A673 (cell line): Measurements from ENCODE around the gene VAMP4. TPM values are rescaled to one million over a fixed set of nuclear protein-coding genes. Genes with fewer than 3 reads are reported as not detected.
"Not testable (repeated sequence)": the region's sequence is repeated elsewhere in the genome, so short reads cannot be mapped to it uniquely, and the experiment has no call there.

Source experiments
- BruUV-seq: library from RNA; stranded (reverse); fragments of 400-500 nt; replicated peaks from 2 replicates; lab custom pipeline; 2021; lab: Mats Ljungman, UMichigan
- CTCF ChIA-PET: fragments of 300-600 bp; sonication (Branson Sonifier 250); formaldehyde crosslinking; loops from one replicate; lab custom pipeline; 2022; ENCODE audit warnings: antibody characterized with exemption; lab: Charles Lee
- POLR2A ChIA-PET: fragments of 300-600 bp; sonication (Branson Sonifier 250); formaldehyde crosslinking; loops from one replicate; lab custom pipeline; 2022; ENCODE audit warnings: antibody characterized with exemption; ENCODE audit not compliant: low non-redundant PET; lab: Charles Lee
- DNase-seq: peaks from one replicate; pipeline ENCODE4 v3.0.0-alpha.2; 2015; ENCODE audit warnings: low spot score
- H3K27ac ChIP-seq: fragments of 200-600 bp; sonication (generic); 2 replicates; pipeline ENCODE4 v1.5.1; 2016; ENCODE audit warnings: mixed run types, low read depth, mild to moderate bottlenecking, mixed read lengths, antibody characterized with exemption, low read length; ENCODE audit not compliant: poor library complexity, severe bottlenecking
- H3K27me3 ChIP-seq: fragments of 200-600 bp; sonication (generic); replicated peaks from 2 replicates; pipeline ENCODE4 v1.6.1; 2017; ENCODE audit warnings: mixed run types, low read depth, mild to moderate bottlenecking, mixed read lengths, antibody characterized with exemption, low read length; ENCODE audit not compliant: insufficient read depth, poor library complexity
- H3K36me3 ChIP-seq: fragments of 200-600 bp; sonication (generic); 2 replicates; pipeline ENCODE4 v1.6.1; 2016; ENCODE audit warnings: mixed run types, mild to moderate bottlenecking, mixed read lengths, antibody characterized with exemption, low read length; ENCODE audit not compliant: insufficient read depth, poor library complexity, severe bottlenecking
- H3K4me1 ChIP-seq: fragments of 200-600 bp; sonication (generic); 2 replicates; pipeline ENCODE4 v1.6.1; 2017; ENCODE audit warnings: mixed run types, mild to moderate bottlenecking, mixed read lengths, antibody characterized with exemption, low read length; ENCODE audit not compliant: insufficient read depth, poor library complexity, severe bottlenecking
- H3K4me3 ChIP-seq: fragments of 200-600 bp; sonication (generic); 2 replicates; pipeline ENCODE4 v1.5.1; 2016; ENCODE audit warnings: low read depth, mixed run types, mild to moderate bottlenecking, mixed read lengths, low read length; ENCODE audit not compliant: poor library complexity, severe bottlenecking
- H3K9me3 ChIP-seq: fragments of 200-600 bp; sonication (generic); 2 replicates; pipeline ENCODE4 v1.6.1; 2016; ENCODE audit warnings: mixed run types, low read depth, mild to moderate bottlenecking, mixed read lengths, antibody characterized with exemption, low read length; ENCODE audit not compliant: poor library complexity, severe bottlenecking
- CTCF ChIP-seq: fragments of 300-800, 200-600 bp; sonication (generic); conservative IDR thresholded peaks from 2 replicates; pipeline ENCODE4 v1.5.1; 2017; ENCODE audit warnings: low read depth, mild to moderate bottlenecking, antibody characterized with exemption, low read length, moderate library complexity, mixed read lengths
- EZH2 ChIP-seq: fragments of 200-600 bp; sonication (generic); IDR thresholded peaks from 2 replicates; pipeline ENCODE4 v1.6.1; 2017; ENCODE audit warnings: borderline replicate concordance, low read depth, mild to moderate bottlenecking, mixed read lengths, antibody characterized with exemption, low read length; ENCODE audit not compliant: poor library complexity, severe bottlenecking
- intact Hi-C: fragments of 100-400 bp; cut with micrococcal nuclease; formaldehyde crosslinking; loops from one replicate; pipeline ENCODE4 v1.10.0; 2022; ENCODE audit not compliant: unreplicated experiment
- total RNA-seq: library from RNA; stranded (reverse); gene quantifications from 2 replicates; pipeline ENCODE4 v1.2.3, GENCODE V29; 2021

Gene VAMP4
- total RNA-seq, 1 experiment from 2014 or later, result 8.9 TPM

- no TSS peak for BruUV-seq
- intact Hi-C loops, result no loop called here
- DNase-seq, result no peak
- H3K4me3 ChIP-seq, result no peak overlapping the region
- POLR2A ChIA-PET, result interaction anchor here (0.7 kb wide), 1 partner anchor 147 kb away, joined by 3 read pairs; no protein-coding TSS in a partner anchor
- no peaks in the 10 kb centered on the region for H3K9me3 ChIP-seq
- H3K36me3 ChIP-seq, result no peaks in the 10 kb centered on the region
- no peak overlapping the region for H3K27ac ChIP-seq
- no peaks in the 10 kb centered on the region for H3K27me3 ChIP-seq
- H3K4me1 ChIP-seq, result no peaks in the 10 kb centered on the region
- CTCF ChIA-PET, result no interaction called here
- TF ChIP-seq CTCF (no peak), EZH2 (no peak)
Observed at GRCh38 chr1:171707583-171707982, 34.3 kb downstream of the VAMP4 start.

GRCh38 chr1:171702598-171702997 is 39.3 kb downstream of the VAMP4 start:
- no TSS peak for BruUV-seq
- Histone ChIP-seq H3K4me3 (no peak overlapping the region), H3K9me3 (no peaks in the 10 kb centered on the region), H3K4me1 (peaks cover 7% of the 10 kb centered on the region), H3K27me3 (no peaks in the 10 kb centered on the region), H3K27ac (no peak overlapping the region), H3K36me3 (no peaks in the 10 kb centered on the region)
- ChIA-PET CTCF (no interaction called here), POLR2A (no interaction called here)
- no peak for DNase-seq
- TF ChIP-seq EZH2 (no peak), CTCF (no peak)
- intact Hi-C loops, result loop anchor here (2.0 kb wide), 1 partner anchor 20 kb away; no protein-coding TSS in a partner anchor

GRCh38 chr1:171699531-171699930 is 42.3 kb downstream of the VAMP4 start:
- CTCF ChIA-PET, result no interaction called here
- TF ChIP-seq EZH2 (no peak), CTCF (no peak)
- no peak for DNase-seq
- POLR2A ChIA-PET, result no interaction called here
- intact Hi-C loops, result no loop called here
- Histone ChIP-seq H3K9me3 (no peaks in the 10 kb centered on the region), H3K4me1 (peaks cover 7% of the 10 kb centered on the region), H3K36me3 (no peaks in the 10 kb centered on the region), H3K4me3 (no peak overlapping the region), H3K27ac (no peak overlapping the region), H3K27me3 (no peaks in the 10 kb centered on the region)
- BruUV-seq, result no TSS peak

DNA sequence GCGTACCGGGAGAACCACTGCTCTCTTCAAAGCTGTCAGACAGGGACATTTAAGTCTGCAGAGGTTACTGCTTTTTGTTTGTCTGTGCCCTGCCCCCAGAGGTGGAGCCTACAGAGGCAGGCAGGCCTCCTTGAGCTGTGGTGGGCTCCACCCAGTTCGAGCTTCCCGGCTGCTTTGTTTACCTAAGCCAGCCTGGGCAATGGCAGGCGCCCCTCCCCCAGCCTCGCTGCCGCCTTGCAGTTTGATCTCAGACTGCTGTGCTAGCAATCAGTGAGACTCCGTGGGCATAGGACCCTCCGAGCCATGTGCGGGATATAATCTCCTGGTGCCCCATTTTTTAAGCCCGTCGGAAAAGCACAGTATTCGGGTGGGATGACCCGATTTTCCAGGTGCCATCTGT is 46.1 kb downstream of the VAMP4 start:
- H3K4me1 ChIP-seq, H3K9me3 ChIP-seq, H3K27ac ChIP-seq, DNase-seq, POLR2A ChIA-PET, BruUV-seq, H3K27me3 ChIP-seq, CTCF ChIA-PET, intact Hi-C loops, H3K36me3 ChIP-seq, H3K4me3 ChIP-seq: not testable (repeated sequence)

DNA sequence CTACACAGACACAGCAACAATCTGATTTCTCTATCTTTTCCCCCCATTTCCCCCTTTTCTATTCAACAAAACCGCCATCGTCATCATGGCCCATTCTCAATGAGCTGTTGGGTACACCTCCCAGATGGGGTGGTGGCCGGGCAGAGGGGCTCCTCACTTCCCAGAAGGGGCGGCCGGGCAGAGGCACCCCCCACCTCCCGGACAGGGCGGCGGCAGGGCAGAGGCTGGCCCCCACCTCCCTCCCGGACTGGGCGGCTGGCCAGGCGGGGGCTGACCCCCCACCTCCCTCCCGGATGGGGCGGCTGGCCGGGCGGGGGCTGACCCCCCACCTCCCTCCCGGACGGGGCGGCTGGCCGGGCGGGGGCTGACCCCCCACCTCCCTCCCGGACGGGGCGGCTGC is 48.3 kb downstream of the VAMP4 start:
- H3K4me1 ChIP-seq, H3K27ac ChIP-seq, CTCF ChIA-PET, BruUV-seq, intact Hi-C loops, POLR2A ChIA-PET, H3K9me3 ChIP-seq, H3K4me3 ChIP-seq, H3K27me3 ChIP-seq, DNase-seq, H3K36me3 ChIP-seq: not testable (repeated sequence)
